ENCODE data around the gene ASS1. TPM values are rescaled to one million over a fixed set of nuclear protein-coding genes. Genes with fewer than 3 reads are reported as not detected.

Gene ASS1
- total RNA-seq, 1 experiment from 2014 or later, result 255 TPM

- BruUV-seq (replicated peaks), result no TSS peak
- H3K27ac ChIP-seq, result no peak overlapping the region
- H3K4me2 ChIP-seq, result no peak overlapping the region
- no peaks in the 10 kb centered on the region for H3K4me1 ChIP-seq (replicated peaks; ENCODE audit: insufficient read depth)
- no peaks in the 10 kb centered on the region for H3K27me3 ChIP-seq (ENCODE audit: insufficient read depth, low read depth)
- intact Hi-C loops (cut with micrococcal nuclease; ENCODE audit: unreplicated experiment), result no loop called here
- H3K9me2 ChIP-seq (ENCODE audit: insufficient read depth), result no peaks in the 10 kb centered on the region
- H3K36me3 ChIP-seq (ENCODE audit: low read depth), result no peaks in the 10 kb centered on the region
- H2AFZ ChIP-seq, result no peak overlapping the region
- DNase-seq, result no peak
- POLR2A ChIA-PET (ENCODE audit: unreplicated experiment), result no interaction called here
- H3K79me2 ChIP-seq (ENCODE audit: low read depth), result no peaks in the 10 kb centered on the region
- H3K4me3 ChIP-seq, result no peak overlapping the region
- no peak for TF ChIP-seq CTCF (conservative IDR thresholded peaks at IDR 0.05)
- TF ChIP-seq EZH2 (IDR thresholded peaks at IDR 0.05; ENCODE audit: low read depth), result no peak
- H3K9me3 ChIP-seq (ENCODE audit: insufficient read depth, low read depth), result no peaks in the 10 kb centered on the region
- no peaks in the 10 kb centered on the region for H4K20me1 ChIP-seq (ENCODE audit: insufficient read depth)
- H3F3A ChIP-seq (ENCODE audit: insufficient read depth, low read depth), result no peaks in the 10 kb centered on the region
- CTCF ChIA-PET, result no interaction called here
Observed at GRCh38 chr9:130478152-130478551, 33.4 kb downstream of the ASS1 start.

DNA sequence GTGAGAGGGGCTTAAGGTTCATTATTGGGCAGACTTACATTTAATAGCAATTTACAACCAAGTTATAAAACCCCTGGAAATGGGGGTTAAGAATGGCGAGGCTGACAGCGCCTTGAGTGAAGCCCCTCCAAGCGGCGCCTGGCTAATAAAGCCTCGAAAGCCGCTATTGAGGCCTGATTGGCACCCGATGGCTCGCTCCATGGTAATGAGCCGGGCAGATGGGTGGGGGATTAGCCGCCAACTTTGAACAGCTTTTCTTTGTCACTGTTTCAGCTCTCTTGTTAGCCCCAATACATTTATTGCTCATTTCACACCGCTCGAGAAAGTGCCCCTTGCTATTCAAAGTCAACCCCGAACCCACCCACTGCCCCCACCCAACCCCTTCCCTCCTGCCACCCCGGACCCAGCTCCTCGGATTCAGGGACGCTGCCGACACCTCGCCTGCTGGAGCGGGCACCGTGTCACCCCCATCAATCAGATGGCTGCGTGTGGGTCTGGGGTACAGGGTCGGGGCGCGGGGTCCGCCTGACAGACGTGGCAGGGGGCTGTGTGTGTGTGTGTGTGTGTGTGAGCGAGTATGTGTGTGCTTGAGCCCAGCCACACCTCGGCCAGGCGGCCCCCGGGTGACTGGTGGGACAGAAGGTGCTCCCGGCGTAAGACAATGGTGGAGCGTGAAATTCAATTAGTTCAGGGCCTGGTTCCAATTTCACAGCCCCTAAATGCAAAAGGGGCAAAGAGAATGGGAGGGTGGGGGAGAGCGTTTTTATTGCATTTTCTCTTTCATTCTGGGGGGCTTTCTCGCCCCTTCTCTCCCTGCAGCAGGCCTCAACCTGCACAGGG is 34.2 kb downstream of the ASS1 start:
- Histone ChIP-seq H3K9me3 (ENCODE audit: insufficient read depth, low read depth) (no peaks in the 10 kb centered on the region), H3F3A (ENCODE audit: insufficient read depth, low read depth) (no peaks in the 10 kb centered on the region), H2AFZ (no peak overlapping the region), H3K79me2 (ENCODE audit: low read depth) (no peaks in the 10 kb centered on the region), H4K20me1 (ENCODE audit: insufficient read depth) (no peaks in the 10 kb centered on the region), H3K9me2 (ENCODE audit: insufficient read depth) (no peaks in the 10 kb centered on the region), H3K27ac (no peak overlapping the region), H3K36me3 (ENCODE audit: low read depth) (no peaks in the 10 kb centered on the region), H3K4me3 (no peak overlapping the region), H3K4me2 (no peak overlapping the region), H3K27me3 (ENCODE audit: insufficient read depth, low read depth) (no peaks in the 10 kb centered on the region), H3K4me1 (replicated peaks; ENCODE audit: insufficient read depth) (no peaks in the 10 kb centered on the region)
- CTCF ChIA-PET, result no interaction called here
- TF ChIP-seq CTCF (conservative IDR thresholded peaks at IDR 0.05) (no peak), EZH2 (IDR thresholded peaks at IDR 0.05; ENCODE audit: low read depth) (no peak)
- no peak for DNase-seq
- POLR2A ChIA-PET (ENCODE audit: unreplicated experiment), result no interaction called here
- intact Hi-C loops (cut with micrococcal nuclease; ENCODE audit: unreplicated experiment), result no loop called here
- no TSS peak for BruUV-seq (replicated peaks)

DNA sequence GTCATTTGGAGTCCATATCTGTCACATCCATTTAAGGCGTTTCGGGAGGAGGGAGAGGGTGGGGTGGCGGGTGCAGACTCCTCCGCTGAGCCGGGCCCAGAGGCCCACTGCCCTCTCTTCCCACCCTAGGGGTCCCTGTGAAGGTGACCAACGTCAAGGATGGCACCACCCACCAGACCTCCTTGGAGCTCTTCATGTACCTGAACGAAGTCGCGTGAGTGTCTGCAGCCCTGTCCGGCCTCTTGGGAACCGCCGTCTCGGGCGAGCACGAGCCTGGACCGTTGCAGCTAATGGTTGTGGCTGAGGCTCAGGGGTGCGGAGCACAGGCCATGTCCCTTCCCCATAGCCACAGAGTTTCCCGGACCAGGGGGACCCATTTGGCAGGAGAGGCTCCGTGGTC is 34.8 kb downstream of the ASS1 start:
- Histone ChIP-seq H3K27me3 (ENCODE audit: insufficient read depth, low read depth) (no peaks in the 10 kb centered on the region), H3K4me2 (no peak overlapping the region), H3K27ac (no peak overlapping the region), H3F3A (ENCODE audit: insufficient read depth, low read depth) (no peaks in the 10 kb centered on the region), H3K9me2 (ENCODE audit: insufficient read depth) (no peaks in the 10 kb centered on the region), H2AFZ (no peak overlapping the region), H3K36me3 (ENCODE audit: low read depth) (no peaks in the 10 kb centered on the region), H4K20me1 (ENCODE audit: insufficient read depth) (no peaks in the 10 kb centered on the region), H3K9me3 (ENCODE audit: insufficient read depth, low read depth) (no peaks in the 10 kb centered on the region), H3K79me2 (ENCODE audit: low read depth) (no peaks in the 10 kb centered on the region), H3K4me1 (replicated peaks; ENCODE audit: insufficient read depth) (no peaks in the 10 kb centered on the region), H3K4me3 (no peak overlapping the region)
- intact Hi-C loops (cut with micrococcal nuclease; ENCODE audit: unreplicated experiment), result no loop called here
- ChIA-PET POLR2A (ENCODE audit: unreplicated experiment) (no interaction called here), CTCF (no interaction called here)
- no peak for DNase-seq
- no TSS peak for BruUV-seq (replicated peaks)
- TF ChIP-seq EZH2 (IDR thresholded peaks at IDR 0.05; ENCODE audit: low read depth) (no peak), CTCF (conservative IDR thresholded peaks at IDR 0.05) (no peak)

All from PC-9 (cell line).